ENCODE data around the gene PACSIN1.

PACSIN1 gene

GRCh38 chr6:34487536-34487935 lies 21.7 kb downstream of the PACSIN1 start:
- Histone ChIP-seq H3K4me1 (ENCODE audit: low read length) (peaks cover 7% of the 10 kb centered on the region), H3K4me3 (ENCODE audit: low read length) (no peak overlapping the region), H3K36me3 (replicated peaks; ENCODE audit: low read depth, low read length) (no peaks in the 10 kb centered on the region), H3K4me2 (ENCODE audit: low read length) (no peak overlapping the region), H2AFZ (ENCODE audit: low read depth, low read length) (no peak overlapping the region), H3K79me2 (ENCODE audit: low read length) (no peaks in the 10 kb centered on the region), H3K9me3 (ENCODE audit: insufficient read depth, low read length) (no peaks in the 10 kb centered on the region), H3K9ac (ENCODE audit: low read length) (no peak overlapping the region), H4K20me1 (ENCODE audit: insufficient read depth, low read length) (no peaks in the 10 kb centered on the region), H3K27ac (ENCODE audit: low read length) (no peak overlapping the region), H3K27me3 (ENCODE audit: low read depth, low read length) (no peaks in the 10 kb centered on the region)
- TF ChIP-seq CTCF (IDR thresholded peaks at IDR 0.05; ENCODE audit: low read depth, low read length) (no peak), EZH2phosphoT487 (IDR thresholded peaks at IDR 0.05; ENCODE audit: low read depth) (no peak)

GRCh38 chr6:34489207-34489805 lies 23.4 kb downstream of the PACSIN1 start:
- Histone ChIP-seq H3K27ac (ENCODE audit: low read length) (no peak overlapping the region), H4K20me1 (ENCODE audit: insufficient read depth, low read length) (no peaks in the 10 kb centered on the region), H3K27me3 (ENCODE audit: low read depth, low read length) (no peaks in the 10 kb centered on the region), H3K9me3 (ENCODE audit: insufficient read depth, low read length) (no peaks in the 10 kb centered on the region), H3K4me2 (ENCODE audit: low read length) (no peak overlapping the region), H3K4me3 (ENCODE audit: low read length) (no peak overlapping the region), H3K4me1 (ENCODE audit: low read length) (peaks cover 7% of the 10 kb centered on the region), H3K79me2 (ENCODE audit: low read length) (no peaks in the 10 kb centered on the region), H3K9ac (ENCODE audit: low read length) (no peak overlapping the region), H3K36me3 (replicated peaks; ENCODE audit: low read depth, low read length) (no peaks in the 10 kb centered on the region), H2AFZ (ENCODE audit: low read depth, low read length) (no peak overlapping the region)
- TF ChIP-seq CTCF (IDR thresholded peaks at IDR 0.05; ENCODE audit: low read depth, low read length) (no peak), EZH2phosphoT487 (IDR thresholded peaks at IDR 0.05; ENCODE audit: low read depth) (no peak)

GRCh38 chr6:34490390-34491090 lies 24.7 kb downstream of the PACSIN1 start:
- no peak overlapping the region for H3K27ac ChIP-seq (ENCODE audit: low read length)
- H2AFZ ChIP-seq (ENCODE audit: low read depth, low read length): no peak overlapping the region
- no peaks in the 10 kb centered on the region for H3K79me2 ChIP-seq (ENCODE audit: low read length)
- H4K20me1 ChIP-seq (ENCODE audit: insufficient read depth, low read length): no peaks in the 10 kb centered on the region
- H3K4me3 ChIP-seq (ENCODE audit: low read length): no peak overlapping the region
- H3K9me3 ChIP-seq (ENCODE audit: insufficient read depth, low read length): no peaks in the 10 kb centered on the region
- H3K27me3 ChIP-seq (ENCODE audit: low read depth, low read length): no peaks in the 10 kb centered on the region
- no peak overlapping the region for H3K9ac ChIP-seq (ENCODE audit: low read length)
- no peak overlapping the region for H3K4me2 ChIP-seq (ENCODE audit: low read length)
- H3K4me1 ChIP-seq (ENCODE audit: low read length): no peaks in the 10 kb centered on the region
- no peak for TF ChIP-seq CTCF (IDR thresholded peaks at IDR 0.05; ENCODE audit: low read depth, low read length)
- no peak for TF ChIP-seq EZH2phosphoT487 (IDR thresholded peaks at IDR 0.05; ENCODE audit: low read depth)
- no peaks in the 10 kb centered on the region for H3K36me3 ChIP-seq (replicated peaks; ENCODE audit: low read depth, low read length)

- H3K4me2 ChIP-seq (ENCODE audit: low read length): no peak overlapping the region
- H4K20me1 ChIP-seq (ENCODE audit: insufficient read depth, low read length): no peaks in the 10 kb centered on the region
- H3K9me3 ChIP-seq (ENCODE audit: insufficient read depth, low read length): no peaks in the 10 kb centered on the region
- no peaks in the 10 kb centered on the region for H3K36me3 ChIP-seq (replicated peaks; ENCODE audit: low read depth, low read length)
- H3K4me3 ChIP-seq (ENCODE audit: low read length): no peak overlapping the region
- no peaks in the 10 kb centered on the region for H3K27me3 ChIP-seq (ENCODE audit: low read depth, low read length)
- H3K4me1 ChIP-seq (ENCODE audit: low read length): no peaks in the 10 kb centered on the region
- no peak overlapping the region for H3K27ac ChIP-seq (ENCODE audit: low read length)
- no peak overlapping the region for H2AFZ ChIP-seq (ENCODE audit: low read depth, low read length)
- H3K79me2 ChIP-seq (ENCODE audit: low read length): no peaks in the 10 kb centered on the region
- no peak for TF ChIP-seq EZH2phosphoT487 (IDR thresholded peaks at IDR 0.05; ENCODE audit: low read depth)
- no peak for TF ChIP-seq CTCF (IDR thresholded peaks at IDR 0.05; ENCODE audit: low read depth, low read length)
- no peak overlapping the region for H3K9ac ChIP-seq (ENCODE audit: low read length)
Measured at GRCh38 chr6:34491091-34491430, 25.2 kb downstream of the PACSIN1 start.
